DOHH2 (cell line): ENCODE measurements around the gene KBTBD2.
"Not testable (repeated sequence)": the region's sequence is repeated elsewhere in the genome, so short reads cannot be mapped to it uniquely, and the experiment has no call there.

ENCODE experiments used
- H3F3A ChIP-seq: fragments of 200-600 bp; sonication (generic), shearing (Covaris generic); 2 replicates; pipeline ENCODE4 v1.6.0; 2016; ENCODE audit warnings: antibody characterized with exemption, mild to moderate bottlenecking; ENCODE audit not compliant: control insufficient read depth, insufficient read depth
- H3K27ac ChIP-seq: fragments of 200-600 bp; sonication (generic); 2 replicates; pipeline ENCODE4 v1.5.1; 2014; ENCODE audit warnings: low read depth, mild to moderate bottlenecking, low read length, moderate library complexity
- H3K27me3 ChIP-seq: fragments of 200-600 bp; sonication (generic); 2 replicates; pipeline ENCODE4 v1.6.1; 2014; ENCODE audit warnings: mild to moderate bottlenecking, low read length, mixed read lengths; ENCODE audit not compliant: control insufficient read depth
- H3K36me3 ChIP-seq: fragments of 200-600 bp; sonication (generic); 2 replicates; pipeline ENCODE4 v1.6.1; 2014; ENCODE audit warnings: mild to moderate bottlenecking, low read length, moderate library complexity, mixed read lengths; ENCODE audit not compliant: control insufficient read depth
- H3K4me1 ChIP-seq: fragments of 200-600 bp; sonication (generic); 2 replicates; pipeline ENCODE4 v1.6.1; 2014; ENCODE audit warnings: mild to moderate bottlenecking, low read length, mixed read lengths; ENCODE audit not compliant: control insufficient read depth
- H3K4me2 ChIP-seq: fragments of 200-600 bp; sonication (generic); 2 replicates; pipeline ENCODE4 v1.6.0; 2014; ENCODE audit warnings: mild to moderate bottlenecking, low read length, moderate library complexity
- H3K4me3 ChIP-seq: fragments of 200-600 bp; sonication (generic); 2 replicates; pipeline ENCODE4 v1.5.1; 2014; ENCODE audit warnings: mild to moderate bottlenecking, low read length, mixed read lengths
- H3K79me2 ChIP-seq: fragments of 200-600 bp; sonication (generic); 2 replicates; pipeline ENCODE4 v1.6.1; 2014; ENCODE audit warnings: mild to moderate bottlenecking, low read length, mixed read lengths; ENCODE audit not compliant: control insufficient read depth
- H3K9me2 ChIP-seq: fragments of 200-600 bp; sonication (generic); replicated peaks from 2 replicates; pipeline ENCODE4 v1.6.1; 2014; ENCODE audit warnings: mild to moderate bottlenecking, low read length, mixed read lengths; ENCODE audit not compliant: control insufficient read depth
- H3K9me3 ChIP-seq: fragments of 200-600 bp; sonication (generic); 2 replicates; pipeline ENCODE4 v1.6.1; 2014; ENCODE audit warnings: antibody characterized with exemption, low read length, mixed read lengths; ENCODE audit not compliant: control insufficient read depth, insufficient read depth
- H4K20me1 ChIP-seq: fragments of 200-600 bp; sonication (generic); 2 replicates; pipeline ENCODE4 v1.6.0; 2014; ENCODE audit warnings: low read depth, mild to moderate bottlenecking, antibody characterized with exemption, low read length, moderate library complexity; ENCODE audit not compliant: control insufficient read depth, insufficient read depth

KBTBD2 gene

GRCh38 chr7:32828996-32829752, 62.4 kb downstream of the KBTBD2 start:
- H4K20me1 ChIP-seq, H3K9me2 ChIP-seq, H3K9me3 ChIP-seq, H3K27me3 ChIP-seq, H3K4me1 ChIP-seq, H3K4me2 ChIP-seq, H3F3A ChIP-seq, H3K36me3 ChIP-seq, H3K4me3 ChIP-seq, H3K27ac ChIP-seq, H3K79me2 ChIP-seq: not testable (repeated sequence)
